RPMI8226 (cell line): ENCODE measurements around the gene FOXN1.
A peak's percentile ranks its signal among the peaks of the same experiment; 100 is the strongest.
"Not testable (repeated sequence)": the region's sequence is repeated elsewhere in the genome, so short reads cannot be mapped to it uniquely, and the experiment has no call there.

Experiments used
- DNase-seq: peaks from one replicate; pipeline ENCODE4 v3.0.0-alpha.2; 2015

The FOXN1 gene

DNA sequence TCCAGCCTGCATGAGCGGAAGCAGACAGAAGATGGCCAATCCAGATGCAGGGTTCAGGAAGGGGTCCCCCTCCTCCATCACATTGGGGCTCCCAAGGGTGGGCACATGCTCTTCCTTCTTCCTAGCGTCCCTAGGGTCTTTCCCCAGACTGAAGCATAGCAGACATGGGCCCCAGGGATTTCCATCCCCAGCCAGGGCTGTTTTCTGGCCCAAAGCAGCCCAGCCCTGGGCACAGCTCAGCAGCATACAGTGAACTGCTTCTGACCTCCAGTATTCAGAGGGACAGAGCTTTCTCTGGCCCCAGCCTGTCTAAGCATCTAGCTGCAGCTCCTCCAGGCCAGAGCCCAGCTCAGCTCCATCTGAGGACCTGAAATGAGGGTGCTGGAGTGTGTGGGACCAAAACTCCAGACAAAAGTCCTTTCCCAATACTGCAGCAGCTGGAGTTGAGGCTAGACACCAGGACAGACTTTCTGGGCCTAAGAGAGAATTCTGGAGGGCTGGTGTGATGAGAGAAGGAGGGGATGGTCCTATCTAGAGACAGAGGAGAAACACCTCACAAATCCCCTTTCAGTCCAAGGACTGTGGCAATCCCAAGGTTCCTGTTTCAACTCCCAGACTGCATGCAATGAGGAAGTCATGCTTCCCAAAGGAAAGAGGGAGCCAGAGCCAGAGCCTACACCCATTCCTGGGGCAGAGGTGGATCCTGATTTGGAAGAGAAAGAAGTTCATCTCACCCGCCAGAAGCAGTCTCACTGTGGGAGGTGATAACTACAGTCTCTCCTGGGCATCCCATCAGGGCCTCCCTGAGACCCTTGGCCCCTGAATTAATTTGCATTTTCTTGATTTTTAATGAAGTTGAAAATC is 4.5 kb upstream of the FOXN1 start:
- DNase-seq = no peak

DNA sequence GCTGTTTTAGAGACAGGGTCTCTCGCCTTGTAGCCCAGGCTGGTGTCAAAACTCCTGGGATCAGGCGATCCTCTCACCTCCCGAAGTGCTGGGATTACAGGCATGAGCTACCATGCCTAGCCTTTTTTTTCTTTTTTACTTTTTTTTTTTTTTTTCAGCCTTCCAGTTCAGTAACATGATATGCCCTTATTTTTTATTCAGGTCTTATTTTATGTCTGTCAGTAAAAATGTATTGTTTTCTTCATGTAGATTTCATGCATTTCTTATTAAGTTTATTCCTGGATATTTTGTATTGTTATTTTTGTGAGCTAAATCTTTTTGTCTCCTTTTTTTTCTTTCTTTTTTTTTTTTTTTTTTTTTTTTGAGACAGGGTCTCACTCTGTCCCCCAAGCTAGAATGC is 2.7 kb upstream of the FOXN1 start:
- DNase-seq = no peak

DNA sequence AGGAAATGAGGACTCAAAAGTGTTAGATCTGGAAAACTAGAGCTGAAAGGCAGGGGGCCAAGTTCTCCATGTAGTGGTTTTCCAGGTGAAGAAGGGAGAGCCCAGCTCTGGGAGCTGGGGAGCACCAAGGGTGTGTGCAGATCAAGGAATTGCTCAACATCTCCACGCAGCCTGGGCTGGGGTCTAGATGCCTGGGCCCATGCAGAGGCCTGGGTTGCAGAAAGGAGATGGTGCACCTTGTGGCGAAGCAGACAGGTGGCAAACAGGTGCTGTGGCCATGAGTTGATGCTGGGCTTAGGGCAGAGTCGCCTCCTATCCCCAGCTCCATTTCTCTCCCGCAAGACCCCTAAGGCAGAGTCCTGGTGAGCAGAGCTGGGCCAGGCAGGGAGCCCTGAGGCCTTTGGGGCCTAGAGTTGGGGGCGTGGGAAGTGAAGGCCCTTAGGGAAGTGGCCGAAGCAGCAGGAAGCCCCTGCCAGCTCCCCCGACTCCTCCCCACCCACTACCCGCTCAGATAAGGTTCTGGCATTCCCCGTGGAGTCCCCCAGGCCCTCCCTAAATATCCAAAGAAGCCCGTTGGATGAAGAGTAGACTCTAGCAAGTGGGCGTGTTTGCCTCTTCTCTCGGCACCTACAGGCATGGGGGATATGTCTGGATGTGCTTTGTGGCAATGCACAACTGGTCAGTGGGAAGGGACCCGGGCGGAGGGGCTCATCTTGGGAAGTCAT is 777 bp downstream of the FOXN1 start:
- no peak for DNase-seq

DNA sequence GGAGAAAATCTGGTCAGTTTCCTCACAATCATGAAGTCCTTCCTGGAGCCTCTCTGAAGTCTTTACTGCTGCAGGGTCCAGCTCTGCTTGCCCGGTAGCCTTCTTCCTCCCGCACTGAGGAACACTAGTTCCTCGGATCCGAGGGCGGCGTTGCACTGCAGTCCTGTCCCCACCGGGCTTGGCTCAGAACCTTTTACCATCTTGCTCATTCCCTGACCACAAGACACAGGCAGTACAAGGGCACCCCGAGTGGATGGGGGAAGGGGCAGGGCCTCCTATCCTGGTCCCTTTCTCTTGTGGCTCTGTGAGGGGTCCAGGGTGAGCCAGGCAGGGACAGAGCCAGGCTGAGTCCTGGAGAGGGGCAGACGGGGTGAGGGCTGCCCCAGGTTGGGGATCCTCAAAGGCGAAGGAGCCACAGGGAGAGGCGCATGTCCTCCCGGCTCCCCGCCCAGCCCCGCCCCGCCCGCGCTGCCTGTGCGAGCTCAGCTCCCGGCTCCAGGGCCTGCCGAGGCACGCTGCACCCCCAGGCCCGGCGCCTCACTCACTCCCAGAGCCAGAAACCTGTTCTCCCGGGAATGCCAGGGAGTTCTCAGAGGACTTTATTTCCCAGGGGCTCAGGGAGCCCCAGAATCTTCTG is 1.5 kb downstream of the FOXN1 start:
- no peak for DNase-seq

DNA sequence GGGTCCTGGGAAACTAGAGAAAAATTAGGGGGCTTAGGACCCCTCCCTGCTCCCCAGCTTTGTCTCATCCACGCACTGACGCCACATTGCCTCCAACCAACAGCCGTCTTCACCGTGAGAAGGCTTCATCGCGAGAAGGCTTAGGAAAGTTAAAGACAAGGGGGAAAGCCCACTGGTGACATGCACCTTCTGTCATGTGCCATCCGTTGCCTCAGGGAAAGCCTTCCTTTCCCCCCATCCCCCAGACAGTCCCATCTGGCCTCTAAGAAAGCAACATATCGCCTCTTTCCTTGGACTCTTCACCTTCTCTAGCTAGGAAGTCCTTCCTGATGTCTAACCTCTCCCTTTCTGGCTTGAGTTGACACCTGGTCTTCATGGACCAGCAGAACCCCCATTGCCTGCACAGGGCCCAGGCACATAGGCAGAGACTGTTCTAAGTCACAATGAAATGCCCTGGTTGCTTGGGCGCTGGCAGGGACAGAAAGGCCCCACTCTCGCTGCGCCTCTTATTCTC is 2.1 kb downstream of the FOXN1 start:
- DNase-seq = no peak

DNA sequence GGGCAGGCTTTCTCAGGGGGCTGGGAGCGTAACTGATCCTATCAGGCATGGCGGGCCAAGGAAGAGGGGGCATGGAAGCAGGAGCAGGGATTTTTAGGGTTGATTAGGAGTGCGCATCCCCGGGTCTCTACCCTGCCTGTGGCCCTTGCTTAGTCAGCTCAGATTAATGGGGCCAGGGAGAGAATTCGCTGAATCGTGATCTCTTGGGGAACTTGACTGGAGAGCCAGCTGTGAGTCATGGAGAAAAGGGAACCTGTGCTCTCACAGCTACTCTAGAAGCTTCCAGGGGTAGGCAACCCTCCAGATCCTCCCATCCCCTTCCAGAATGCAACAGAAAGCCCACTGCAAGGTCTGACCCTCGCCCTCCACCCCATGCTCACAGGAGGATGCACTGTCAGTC is 3.6 kb downstream of the FOXN1 start:
- DNase-seq = peak; percentile 42

DNA sequence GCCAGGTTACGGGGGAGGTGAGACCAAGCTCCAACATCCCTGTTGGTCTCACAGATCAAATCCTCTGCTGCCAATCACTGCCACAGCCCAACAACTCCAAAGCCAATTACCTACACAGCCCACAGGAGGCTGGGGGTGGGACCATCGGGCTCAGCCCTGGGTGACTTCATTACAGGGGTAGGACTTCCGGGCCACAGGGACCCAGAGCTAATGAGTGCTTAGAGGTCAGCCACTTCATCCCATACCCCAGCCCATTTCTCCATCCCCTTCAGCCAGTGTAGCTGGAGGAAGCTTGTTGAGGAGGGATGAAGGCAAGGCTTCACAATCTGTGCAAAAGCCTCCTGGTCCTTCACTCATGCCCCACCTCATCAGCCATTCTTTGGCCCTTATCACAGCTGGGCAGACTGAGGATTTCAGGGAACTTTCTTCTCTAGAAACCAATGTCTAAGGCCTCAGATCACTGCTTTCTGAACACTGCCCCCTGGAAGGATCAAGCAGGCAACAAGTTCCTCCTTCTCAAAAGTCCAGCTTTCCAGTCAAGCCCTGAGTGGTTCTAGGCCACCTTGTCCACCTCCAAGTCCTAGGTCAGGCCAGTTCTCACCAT is 5.8 kb downstream of the FOXN1 start:
- no peak for DNase-seq

DNA sequence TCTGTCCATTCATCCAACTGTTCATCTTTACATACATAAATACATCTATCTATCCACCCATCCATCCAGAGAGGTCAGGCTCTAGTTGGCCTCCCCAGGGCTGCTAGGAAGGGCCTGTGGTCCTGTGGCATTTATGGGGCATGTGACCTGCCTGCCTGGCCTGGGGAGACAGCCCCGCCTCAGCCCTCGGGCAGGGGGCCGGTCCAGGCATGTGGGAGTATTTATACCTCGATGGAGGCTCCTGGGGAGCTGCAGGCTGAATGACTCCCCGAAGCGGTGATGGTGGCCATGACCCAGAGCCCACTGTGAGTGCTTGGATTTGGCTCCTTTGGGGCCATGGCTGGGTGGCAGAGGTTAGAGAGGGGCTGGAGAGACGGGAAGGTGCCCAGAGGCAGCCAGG is 7.3 kb downstream of the FOXN1 start:
- DNase-seq = no peak

DNA sequence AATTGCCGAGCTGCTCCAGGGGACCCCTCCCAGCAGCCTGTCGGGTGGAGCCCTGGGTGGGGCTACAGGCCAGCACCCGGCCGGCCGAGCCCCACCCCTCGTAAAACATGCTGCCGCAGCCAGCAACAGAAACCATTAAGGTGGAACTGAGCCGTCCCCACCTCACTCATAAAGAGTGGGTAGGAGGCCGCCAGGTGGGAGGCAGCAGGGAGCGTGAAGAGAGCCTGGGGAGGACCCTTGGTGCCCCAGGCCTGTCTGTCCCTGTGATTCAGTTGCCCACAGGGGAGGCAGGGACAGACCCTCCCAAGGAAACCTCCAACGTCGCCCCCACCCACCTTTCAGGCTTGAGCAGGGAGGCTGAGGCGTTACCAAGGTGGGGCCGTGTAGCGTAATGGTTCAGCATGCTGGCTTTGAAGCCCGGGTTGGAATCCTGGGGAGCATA is 8.4 kb downstream of the FOXN1 start:
- no peak for DNase-seq

DNA sequence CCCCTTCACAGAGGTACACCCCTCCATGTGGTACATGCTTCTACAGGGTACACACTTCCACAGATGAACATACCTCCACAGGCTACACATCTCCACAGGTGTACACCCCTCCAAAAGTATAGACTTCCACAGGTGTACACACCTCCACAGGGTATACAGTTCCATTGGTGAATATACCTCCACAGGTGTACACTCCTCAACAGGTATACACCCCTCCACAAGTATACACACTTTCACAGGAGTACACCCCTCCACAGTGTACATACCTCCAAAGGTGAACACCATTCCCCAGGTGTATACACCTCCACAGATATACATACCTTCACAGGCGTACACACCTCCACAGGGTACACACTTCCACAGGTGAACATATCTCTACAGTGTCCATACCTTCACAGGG is 9.4 kb downstream of the FOXN1 start:
- DNase-seq = no peak

DNA sequence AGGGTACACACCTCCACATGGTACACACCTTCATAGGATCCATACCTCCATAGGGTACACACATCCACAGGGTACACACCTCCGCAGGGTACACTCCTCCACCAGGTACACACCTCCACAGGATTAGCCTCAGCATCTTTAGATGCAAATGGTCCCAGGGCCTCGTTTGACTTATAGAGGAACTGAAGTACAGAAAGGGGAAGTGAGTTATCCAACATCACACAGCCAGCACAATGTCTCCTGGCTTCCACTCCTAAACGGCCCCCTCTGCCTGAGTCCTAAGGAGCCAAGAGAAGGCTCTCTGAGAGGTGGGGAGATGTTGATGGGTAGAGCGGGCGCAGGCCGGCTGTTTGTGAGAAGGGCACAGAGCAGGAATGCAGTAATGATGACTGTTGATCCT is 12.0 kb downstream of the FOXN1 start:
- DNase-seq = no peak

DNA sequence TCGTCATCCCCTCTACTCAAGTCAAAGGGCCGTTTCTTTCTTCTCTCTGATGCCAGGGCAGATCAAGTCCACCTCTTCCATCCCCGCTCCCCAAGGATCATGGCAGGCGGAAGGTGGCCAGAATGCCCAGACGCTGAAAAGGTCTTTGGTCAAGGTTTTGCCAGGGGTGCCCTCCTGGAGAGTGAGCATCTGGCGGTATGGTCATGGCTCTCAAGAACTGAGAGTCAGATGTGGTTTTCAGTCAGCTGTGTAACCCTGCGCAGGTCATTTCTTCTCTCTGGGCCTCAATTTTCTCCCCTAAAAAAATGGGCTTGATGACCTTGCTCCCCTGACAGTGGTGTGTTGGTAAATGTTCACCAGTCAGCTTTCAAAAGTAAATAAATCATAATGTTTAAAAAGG is 12.4 kb downstream of the FOXN1 start:
- DNase-seq = no peak

DNA sequence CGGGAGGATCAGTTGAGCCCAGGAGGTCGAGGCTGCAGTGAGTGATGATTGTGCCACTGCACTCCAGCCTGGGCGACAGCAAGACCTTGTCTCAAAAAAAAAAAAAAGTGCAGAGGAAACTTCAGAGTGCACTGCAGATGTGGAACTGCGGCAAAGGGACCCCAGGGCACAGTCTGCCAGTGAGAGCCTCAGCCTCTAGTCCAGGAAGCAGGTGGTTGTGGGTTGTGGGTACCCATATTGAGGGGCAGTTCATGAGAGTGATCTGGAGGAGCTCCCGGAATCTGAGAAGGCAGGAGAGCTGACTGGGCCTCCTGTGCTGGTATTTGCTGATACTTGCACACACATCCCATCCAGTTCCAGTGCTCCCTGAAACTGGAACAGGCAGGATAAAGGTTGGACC is 13.1 kb downstream of the FOXN1 start:
- DNase-seq = no peak

DNA sequence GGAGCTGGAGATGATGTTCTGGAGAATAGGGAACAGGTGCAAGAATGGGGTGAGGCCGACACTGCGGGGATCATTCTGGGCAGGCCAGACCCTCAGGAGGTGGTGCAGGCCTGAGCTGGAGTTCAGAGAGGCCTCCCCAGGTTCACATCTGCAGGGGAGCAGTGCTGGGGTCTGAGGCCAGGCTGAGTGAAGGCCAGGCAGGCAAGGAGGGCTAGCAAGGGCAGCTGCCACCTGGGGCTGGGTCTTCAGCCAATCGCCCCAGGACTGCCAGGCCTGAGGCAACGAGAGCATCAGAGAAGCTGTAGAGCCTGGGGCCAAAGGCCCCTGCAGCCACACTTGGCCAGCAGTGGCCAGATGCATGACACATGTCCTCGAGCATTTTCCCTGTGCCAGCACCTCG is 14.5 kb downstream of the FOXN1 start:
- DNase-seq = no peak

DNA sequence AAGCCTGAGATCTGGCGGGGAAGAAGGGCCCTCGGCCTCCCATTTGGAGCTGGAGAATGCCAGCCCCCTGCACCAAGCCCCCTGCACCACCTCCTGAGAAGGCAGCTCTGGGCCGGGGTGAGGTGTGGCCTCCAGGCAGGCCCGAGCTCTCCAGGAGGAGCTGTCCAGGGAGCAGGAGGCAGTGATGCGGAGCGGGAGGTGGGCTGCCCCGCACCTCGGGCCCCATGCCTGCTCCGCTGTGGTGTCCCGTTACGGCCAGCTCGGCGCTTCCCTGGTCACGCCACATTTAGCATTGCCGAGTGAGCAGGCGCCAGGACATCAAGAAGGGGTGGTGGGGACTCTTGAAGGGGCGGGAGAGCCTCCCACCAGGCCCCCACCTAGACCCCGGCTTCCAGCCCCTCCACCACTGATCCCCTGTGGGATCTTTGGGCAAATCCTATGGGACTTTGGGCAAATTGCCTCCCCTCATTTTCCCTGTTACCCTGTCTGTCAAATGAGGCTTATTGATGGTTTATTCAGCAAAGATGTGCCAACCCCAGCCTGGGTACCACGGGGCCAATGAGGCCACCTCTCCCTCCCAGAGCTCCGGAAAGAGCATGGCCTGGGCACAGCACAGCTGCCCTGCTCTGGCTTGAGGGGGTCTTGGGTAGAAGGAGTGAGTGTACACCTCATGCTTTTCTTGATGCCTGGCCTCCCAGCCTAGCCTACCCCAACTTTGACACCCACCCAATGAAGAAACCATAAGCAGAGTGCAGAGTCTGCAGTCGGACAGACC is 15.3 kb downstream of the FOXN1 start:
- DNase-seq = no peak

DNA sequence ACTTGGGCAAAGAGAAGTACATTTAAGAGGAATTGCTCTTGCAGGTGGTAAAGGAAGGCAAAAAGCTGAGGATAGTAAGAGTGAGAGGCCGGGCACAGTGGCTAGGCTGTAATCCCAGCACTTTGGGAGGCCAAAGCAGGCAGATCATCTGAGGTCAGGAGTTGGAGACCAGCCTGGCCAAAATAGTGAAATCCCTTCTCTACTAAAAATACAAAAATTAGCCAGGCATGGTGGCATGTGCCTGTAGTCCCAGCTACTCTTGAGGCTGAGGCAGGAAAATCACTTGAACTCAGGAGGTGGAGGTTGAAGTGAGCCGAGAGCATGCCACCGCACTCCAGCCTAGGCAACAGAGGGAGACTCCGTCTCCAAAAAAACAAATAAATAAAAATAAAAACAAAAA is 16.1 kb downstream of the FOXN1 start:
- DNase-seq = not testable (repeated sequence)

DNA sequence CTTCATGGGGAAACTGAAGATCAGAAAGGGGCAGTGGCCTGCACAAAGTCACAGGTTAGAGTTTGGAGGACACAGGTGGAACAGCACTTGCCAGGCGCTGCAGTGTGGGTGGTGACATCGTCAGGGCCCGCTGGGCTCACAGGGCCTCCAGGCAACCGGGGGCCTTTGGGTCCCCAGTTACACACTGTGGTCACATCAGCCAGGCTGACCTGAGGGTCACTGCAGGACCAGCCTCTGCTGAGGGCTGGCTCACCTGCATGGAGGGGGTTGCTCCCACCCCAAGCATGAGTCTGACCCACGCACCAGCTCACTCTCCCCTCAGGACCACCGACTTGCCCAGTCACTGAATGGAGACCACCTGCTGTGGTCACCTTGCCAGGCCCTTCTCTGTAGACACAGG is 17.0 kb downstream of the FOXN1 start:
- DNase-seq = no peak

DNA sequence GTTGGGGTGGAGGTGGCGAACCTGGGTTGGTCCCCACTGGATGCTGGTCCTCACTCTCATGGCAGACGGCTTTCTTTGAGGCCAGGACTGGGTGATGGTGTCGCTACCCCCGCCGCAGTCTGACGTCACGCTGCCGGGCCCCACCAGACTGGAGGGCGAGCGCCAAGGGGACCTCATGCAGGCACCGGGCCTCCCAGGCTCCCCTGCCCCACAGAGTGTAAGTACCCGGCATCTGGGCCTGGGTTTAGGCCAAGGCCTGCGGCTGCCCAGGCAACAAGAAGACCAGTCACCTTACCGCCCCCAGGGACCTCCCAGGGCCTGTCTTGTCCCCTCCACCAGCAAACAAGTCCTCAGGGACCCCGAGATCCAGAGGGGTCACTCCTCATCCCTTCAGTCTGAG is 17.7 kb downstream of the FOXN1 start:
- no peak for DNase-seq

DNA sequence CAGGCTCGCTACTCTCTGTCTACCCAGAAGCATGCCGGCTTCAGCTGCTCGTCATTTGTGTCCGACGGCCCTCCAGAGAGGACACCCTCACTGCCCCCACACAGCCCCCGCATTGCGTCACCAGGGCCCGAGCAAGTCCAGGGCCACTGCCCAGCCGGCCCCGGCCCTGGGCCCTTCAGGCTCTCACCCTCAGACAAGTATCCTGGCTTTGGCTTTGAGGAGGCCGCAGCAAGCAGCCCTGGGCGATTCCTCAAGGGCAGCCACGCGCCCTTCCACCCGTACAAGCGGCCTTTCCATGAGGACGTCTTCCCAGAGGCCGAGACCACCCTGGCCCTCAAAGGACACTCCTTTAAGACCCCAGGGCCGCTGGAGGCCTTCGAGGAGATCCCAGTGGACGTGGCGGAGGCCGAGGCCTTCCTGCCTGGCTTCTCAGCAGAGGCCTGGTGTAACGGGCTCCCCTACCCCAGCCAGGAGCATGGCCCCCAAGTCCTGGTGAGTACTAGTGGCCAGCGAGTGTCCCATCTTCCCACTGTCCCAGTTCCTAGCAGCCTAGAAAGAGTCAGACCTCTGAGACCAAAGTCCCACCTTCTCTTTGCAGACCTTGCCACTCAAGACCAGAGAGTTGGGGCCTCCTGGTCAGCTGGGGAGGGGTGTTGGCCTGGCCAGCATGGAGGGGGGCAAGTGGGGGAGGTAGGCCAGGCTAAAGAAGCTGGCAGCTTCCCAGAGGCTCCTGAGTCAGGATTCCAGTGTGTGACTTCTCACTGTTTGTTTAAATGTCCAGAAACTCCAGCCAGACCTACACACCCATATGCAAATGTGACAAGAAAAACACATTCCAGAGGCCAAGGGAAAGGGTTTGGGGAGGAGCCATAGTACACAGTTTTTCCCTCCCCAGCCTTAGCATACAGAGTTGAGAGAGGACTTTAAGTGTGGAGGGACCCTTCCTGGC is 18.6 kb downstream of the FOXN1 start:
- no peak for DNase-seq

DNA sequence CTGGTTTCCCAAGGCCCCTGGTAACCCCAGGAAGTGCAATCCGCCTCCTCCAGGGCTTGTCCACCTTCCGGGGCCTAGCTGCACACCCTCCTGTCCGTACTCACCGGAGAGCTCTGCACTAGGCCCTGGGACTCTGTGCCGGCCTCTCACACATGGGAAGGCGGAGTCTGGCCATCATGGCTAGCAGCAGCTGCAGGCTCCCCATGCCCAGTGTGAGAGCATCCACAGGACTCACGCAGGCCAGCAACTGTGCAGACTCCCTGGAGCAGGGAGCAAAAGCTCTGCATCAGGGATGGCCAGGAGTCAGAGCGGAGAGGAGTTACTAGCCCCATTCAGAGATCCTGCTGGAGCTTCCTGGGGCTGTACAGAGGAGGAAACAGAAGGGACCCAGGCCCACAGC is 20.2 kb downstream of the FOXN1 start:
- DNase-seq = no peak

DNA sequence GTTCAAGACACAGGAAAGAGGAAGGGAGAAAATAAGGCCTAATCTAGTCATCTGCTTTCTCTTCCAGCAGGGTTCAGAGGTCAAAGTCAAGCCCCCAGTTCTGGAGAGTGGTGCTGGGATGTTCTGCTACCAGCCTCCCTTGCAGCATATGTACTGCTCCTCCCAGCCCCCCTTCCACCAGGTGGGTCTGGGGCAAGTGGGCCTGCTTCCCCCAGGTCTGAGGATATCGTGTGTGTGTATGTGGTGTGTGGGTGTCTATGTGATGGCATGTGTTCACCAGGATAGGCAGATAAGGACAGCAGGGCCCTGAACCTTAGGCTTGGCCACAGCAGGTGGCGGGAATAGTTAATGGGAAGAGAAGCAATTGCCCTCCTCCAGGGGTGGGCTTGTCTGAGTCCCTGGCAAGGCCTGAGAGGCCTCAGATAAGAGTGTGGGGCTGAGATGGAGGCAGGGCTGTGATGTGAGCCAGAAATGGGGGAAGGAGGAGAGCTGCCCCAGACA is 21.1 kb downstream of the FOXN1 start:
- DNase-seq = no peak
